Hippocampal formation (tissue), 2 donors: ENCODE measurements around the gene FAHD1.
"Not testable (repeated sequence)": the region's sequence is repeated elsewhere in the genome, so short reads cannot be mapped to it uniquely, and the experiment has no call there.

Experiments used
- DNase-seq, 2 donors: peaks; one replicate each; lab custom pipeline; 2025; lab: John Stamatoyannopoulos, UW

Gene FAHD1

DNA sequence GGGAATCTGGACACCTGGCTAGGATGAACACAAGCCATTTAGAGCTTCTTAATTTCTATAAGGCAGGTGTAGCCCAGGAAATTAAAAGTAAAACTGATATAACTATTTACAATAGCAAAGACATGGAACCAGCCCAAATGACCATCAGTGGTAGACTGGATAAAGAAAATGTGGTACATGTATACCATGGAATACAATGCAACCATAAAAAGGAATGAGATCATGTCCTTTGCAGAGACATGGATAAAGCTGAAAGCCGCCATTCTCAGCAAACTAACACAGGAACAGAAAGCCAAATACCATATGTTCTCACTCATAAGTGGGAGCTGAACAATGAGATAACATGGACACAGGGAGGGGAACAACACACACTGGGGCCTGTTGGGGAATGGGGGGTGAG lies 19.4 kb downstream of the FAHD1 start:
- DNase-seq = no peak

GRCh38 chr16:1850981-1851380 lies 24.0 kb downstream of the FAHD1 start:
- no peak for DNase-seq

- no peak for DNase-seq
These were observed 24.8 kb downstream of the FAHD1 start for GRCh38 chr16:1851793-1852192.

GRCh38 chr16:1857433-1858097 lies 30.6 kb downstream of the FAHD1 start:
- DNase-seq = no peak

GRCh38 chr16:1858189-1858865 lies 31.3 kb downstream of the FAHD1 start:
- no peak for DNase-seq

DNA sequence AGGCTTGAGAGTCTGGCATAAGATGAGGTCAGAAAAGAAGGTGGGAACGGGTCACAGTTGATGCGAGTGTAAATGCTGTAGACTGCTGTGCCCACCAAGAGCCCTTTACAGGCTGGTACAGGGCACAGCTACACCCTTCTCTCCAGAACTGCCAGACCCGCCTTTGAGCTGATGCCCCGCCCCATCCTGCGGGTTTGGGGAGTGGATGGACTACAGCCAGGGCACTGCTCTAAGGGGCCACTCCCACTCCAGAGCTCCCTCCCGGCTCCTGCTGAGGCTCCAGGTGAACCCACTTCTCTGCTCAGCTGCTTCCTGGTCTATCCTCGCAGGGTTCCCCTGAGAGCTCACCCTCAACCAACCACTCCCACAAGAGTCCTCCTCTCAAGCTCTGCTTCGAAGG lies 32.6 kb downstream of the FAHD1 start:
- no peak for DNase-seq

- DNase-seq = no peak
These were observed 34.7 kb downstream of the FAHD1 start for GRCh38 chr16:1861730-1862129.

GRCh38 chr16:1862394-1862793 lies 35.4 kb downstream of the FAHD1 start:
- no peak for DNase-seq

GRCh38 chr16:1863681-1864460 lies 36.9 kb downstream of the FAHD1 start:
- peak in 1 of 2 donors; percentile 2 for DNase-seq

DNA sequence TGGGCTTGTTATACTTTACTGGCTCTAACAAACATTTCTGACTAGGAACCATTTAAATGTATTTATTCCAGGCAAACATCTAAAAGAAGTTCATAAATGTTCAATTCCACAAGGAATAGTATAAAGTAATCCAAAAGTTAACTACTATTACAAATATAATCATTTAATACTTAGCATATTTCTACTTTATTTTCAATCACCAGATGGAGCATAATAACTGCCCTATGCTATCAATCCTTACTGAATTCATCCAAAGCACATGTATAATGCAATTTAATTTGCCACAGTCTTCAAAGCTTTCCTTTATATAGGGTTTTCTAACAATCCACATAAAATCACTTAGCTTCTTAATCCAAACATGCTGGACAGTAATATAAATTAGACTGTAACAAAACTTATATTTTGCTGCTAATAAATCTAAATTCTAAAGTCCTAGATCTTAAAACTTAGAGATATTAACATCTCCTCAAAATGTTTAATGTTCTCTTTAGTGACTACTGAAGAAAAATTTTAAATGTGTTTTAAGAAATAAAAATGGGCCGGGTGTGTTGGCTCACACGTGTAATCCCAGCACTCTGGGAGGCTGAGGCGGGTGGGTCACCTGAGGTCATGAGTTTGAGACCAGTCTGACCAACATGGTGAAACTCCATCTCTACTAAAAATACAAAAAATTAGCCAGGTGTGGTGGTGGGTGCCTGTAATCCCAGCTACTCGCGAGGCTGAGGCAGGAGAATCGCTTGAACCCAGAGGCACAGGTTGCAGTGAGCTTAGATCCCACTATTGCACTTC lies 39.1 kb downstream of the FAHD1 start:
- DNase-seq = no peak

- no peak for DNase-seq
These were observed 43.5 kb downstream of the FAHD1 start for GRCh38 chr16:1870365-1871082.

- no peak for DNase-seq
These were observed 45.1 kb downstream of the FAHD1 start, which contains the start of gene MEIOB for GRCh38 chr16:1871974-1872635. MEIOB (minus strand) TSS chr16:1872164; CDS start chr16:1868175, 3,989 bp downstream.

- DNase-seq = no peak
These were observed 47.8 kb downstream of the FAHD1 start for GRCh38 chr16:1874854-1875253.

DNA sequence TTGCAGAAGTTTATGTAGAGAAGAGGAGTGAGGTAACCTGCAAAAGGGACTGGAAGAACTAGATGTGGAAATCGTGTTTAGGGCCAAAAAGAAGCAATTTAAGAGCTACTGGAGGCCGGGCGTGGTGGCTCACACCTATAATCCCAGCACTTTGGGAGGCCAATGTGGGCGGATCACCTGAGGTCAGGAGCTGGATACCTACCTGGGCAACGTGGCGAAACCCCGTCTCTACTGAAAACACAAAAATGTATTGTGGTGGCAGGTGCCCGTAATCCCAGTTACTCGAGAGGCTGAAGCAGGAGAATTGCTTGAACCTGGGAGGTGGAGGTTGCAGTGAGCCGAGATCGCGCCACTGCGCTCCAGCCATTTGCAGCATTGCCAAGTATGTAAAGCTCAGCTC lies 49.1 kb downstream of the FAHD1 start:
- not testable (repeated sequence) for DNase-seq

GRCh38 chr16:1876468-1876867 lies 49.5 kb downstream of the FAHD1 start:
- DNase-seq = no peak

GRCh38 chr16:1877089-1877488 lies 50.1 kb downstream of the FAHD1 start:
- no peak for DNase-seq

GRCh38 chr16:1877804-1878203 lies 50.8 kb downstream of the FAHD1 start:
- DNase-seq = no peak

- DNase-seq = no peak
These were observed 51.2 kb downstream of the FAHD1 start for GRCh38 chr16:1878256-1878655.
